HG02943 (cell line): ENCODE data around the gene ARHGEF39.
"Not testable (repeated sequence)": the region's sequence is repeated elsewhere in the genome, so short reads cannot be mapped to it uniquely, and the experiment has no call there.

ENCODE experiments used
- ATAC-seq: cut with Tn5 transposase; IDR thresholded peaks from one replicate; pipeline ENCODE4 v1.9.1; 2021; ENCODE audit warnings: mild to moderate bottlenecking, low read depth, moderate library complexity; ENCODE audit not compliant: unreplicated experiment

ARHGEF39 gene

GRCh38 chr9:35653611-35654010 lies 11.4 kb downstream of the ARHGEF39 start:
- ATAC-seq: no peak

- ATAC-seq: no peak
These were observed 12.2 kb downstream of the ARHGEF39 start for GRCh38 chr9:35652829-35653209.

GRCh38 chr9:35651956-35652828 lies 12.8 kb downstream of the ARHGEF39 start:
- ATAC-seq: no peak

GRCh38 chr9:35650341-35651158 lies 14.4 kb downstream of the ARHGEF39 start, which contains the start of gene SIT1:
SIT1 (minus strand) TSS chr9:35650931; CDS start chr9:35650853, 78 bp downstream.
- no peak for ATAC-seq

GRCh38 chr9:35649431-35650340 lies 15.3 kb downstream of the ARHGEF39 start:
- ATAC-seq: no peak

GRCh38 chr9:35646533-35647265 lies 18.3 kb downstream of the ARHGEF39 start:
- ATAC-seq: peak; percentile 79

- ATAC-seq: no peak
These were observed 18.9 kb downstream of the ARHGEF39 start for GRCh38 chr9:35646153-35646532.

- ATAC-seq: not testable (repeated sequence)
These were observed 19.3 kb downstream of the ARHGEF39 start for GRCh38 chr9:35645736-35646135.

- ATAC-seq: no peak
These were observed 21.9 kb downstream of the ARHGEF39 start for GRCh38 chr9:35643046-35643445.

- ATAC-seq: not testable (repeated sequence)
These were observed 23.5 kb downstream of the ARHGEF39 start for GRCh38 chr9:35641478-35641877.

- ATAC-seq: not testable (repeated sequence)
These were observed 24.6 kb downstream of the ARHGEF39 start for GRCh38 chr9:35640431-35640830.

- no peak for ATAC-seq
These were observed 25.4 kb downstream of the ARHGEF39 start for GRCh38 chr9:35639631-35640030.

- ATAC-seq: not testable (repeated sequence)
These were observed 25.8 kb downstream of the ARHGEF39 start for GRCh38 chr9:35639225-35639624.

GRCh38 chr9:35638751-35639150 lies 26.2 kb downstream of the ARHGEF39 start:
- ATAC-seq: not testable (repeated sequence)

GRCh38 chr9:35637427-35637955 lies 27.5 kb downstream of the ARHGEF39 start:
- ATAC-seq: not testable (repeated sequence)

GRCh38 chr9:35636877-35637246 lies 28.1 kb downstream of the ARHGEF39 start:
- ATAC-seq: not testable (repeated sequence)

- ATAC-seq: no peak
These were observed 28.7 kb downstream of the ARHGEF39 start for GRCh38 chr9:35636135-35636876.

- ATAC-seq: no peak
These were observed 29.3 kb downstream of the ARHGEF39 start for GRCh38 chr9:35635730-35636129.

- ATAC-seq: no peak
These were observed 35.4 kb downstream of the ARHGEF39 start for GRCh38 chr9:35629597-35629996.
